Lower lobe of right lung (tissue), 2 donors: ENCODE data around the gene PTPRN2. TPM values are rescaled to one million over a fixed set of nuclear protein-coding genes. Genes with fewer than 3 reads are reported as not detected.
A peak's percentile ranks its signal among the peaks of the same experiment; 100 is the strongest.
"Not testable (repeated sequence)": the region's sequence is repeated elsewhere in the genome, so short reads cannot be mapped to it uniquely, and the experiment has no call there.

Experiments used
- ATAC-seq, 2 donors: fragments of 200-7000 bp; cut with Tn5 transposase; one replicate each; pipeline ENCODE4 v1.9.1; 2020 to 2022; ENCODE audit warnings: mild to moderate bottlenecking in 2 of 2, moderate library complexity in 2 of 2
- DNase-seq: peaks from one replicate; pipeline ENCODE4 v3.0.0-alpha.2; 2020
- H3K27ac ChIP-seq: fragments of 200-600 bp; one replicate; pipeline ENCODE4 v1.8.0; 2022
- H3K27me3 ChIP-seq: fragments of 200-600 bp; one replicate; pipeline ENCODE4 v1.8.0; 2022; ENCODE audit warnings: low read depth
- H3K36me3 ChIP-seq: fragments of 200-600 bp; one replicate; pipeline ENCODE4 v1.8.0; 2022; ENCODE audit warnings: mild to moderate bottlenecking
- H3K4me1 ChIP-seq: fragments of 200-600 bp; one replicate; pipeline ENCODE4 v1.8.0; 2022
- H3K4me3 ChIP-seq: fragments of 200-600 bp; one replicate; pipeline ENCODE4 v1.8.0; 2022; ENCODE audit warnings: mild to moderate bottlenecking
- H3K9me3 ChIP-seq: fragments of 200-600 bp; one replicate; pipeline ENCODE4 v1.8.0; 2022
- intact Hi-C: fragments of 100-400 bp; cut with DNase I; formaldehyde crosslinking; loops from one replicate; pipeline ENCODE4 v1.11.0; 2022
- total RNA-seq: library from RNA; stranded (reverse); fragmentation: NEBNext Ultra II Directional; extraction: Animal tissue kit (Norgen Biotek cat#: 25700); gene quantifications from one replicate; pipeline ENCODE4 v1.2.1, GENCODE V29; 2021
- TF ChIP-seq, protein P1 (sequence below): fragments of 200-600 bp; IDR thresholded peaks from one replicate; pipeline ENCODE4 v1.8.0; 2022; ENCODE audit warnings: antibody characterized with exemption, mild to moderate bottlenecking
- donor health status: DM: no; HTN: yes; CAD: no; lungs with severe emphysema.

Gene PTPRN2
- total RNA-seq, 1 donor from 2014 or later = 6.8 TPM

DNA sequence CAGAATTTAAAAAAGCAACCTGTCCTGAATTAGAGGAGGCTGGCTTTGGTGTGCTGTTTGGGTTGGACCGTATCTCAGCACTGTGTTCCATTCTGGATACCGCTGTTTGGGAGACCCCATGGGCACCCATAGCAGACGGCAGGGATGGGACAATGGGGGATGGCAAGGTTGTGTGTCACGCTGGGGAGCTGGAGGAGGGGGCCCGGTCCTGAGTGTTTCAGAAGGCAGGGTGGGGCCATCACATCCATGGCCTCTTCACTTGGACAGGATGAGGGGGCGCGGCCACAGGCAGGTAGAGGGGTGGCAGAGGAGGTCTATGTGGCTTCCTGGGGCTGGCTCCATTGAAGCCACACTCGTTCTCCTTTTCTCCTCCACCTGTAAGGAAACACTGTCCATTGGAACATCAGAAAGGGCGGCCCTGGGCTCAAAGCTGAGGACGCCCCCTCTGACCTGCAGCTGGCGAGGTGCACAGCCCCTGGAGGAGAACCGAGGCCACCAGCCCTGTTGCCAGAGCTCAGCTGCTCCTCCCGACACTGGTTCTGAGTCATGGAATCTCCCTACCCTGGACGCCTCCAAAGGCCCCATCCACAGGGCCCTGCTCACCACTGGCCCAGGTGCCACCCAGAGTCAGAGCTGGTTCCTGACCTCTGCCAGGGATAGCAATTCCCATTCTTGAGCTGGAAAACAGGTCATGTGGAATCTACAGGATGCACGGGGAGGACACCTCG, 663.6 kb downstream of the PTPRN2 start:
- DNase-seq = no peak
- no peak for ATAC-seq
- Histone ChIP-seq H3K27me3 (no peaks in the 10 kb centered on the region), H3K36me3 (no peaks in the 10 kb centered on the region), H3K9me3 (no peaks in the 10 kb centered on the region), H3K27ac (no peak overlapping the region), H3K4me1 (no peaks in the 10 kb centered on the region), H3K4me3 (no peak overlapping the region)
- intact Hi-C loops = no loop called here
- TF ChIP-seq, protein P1, sequence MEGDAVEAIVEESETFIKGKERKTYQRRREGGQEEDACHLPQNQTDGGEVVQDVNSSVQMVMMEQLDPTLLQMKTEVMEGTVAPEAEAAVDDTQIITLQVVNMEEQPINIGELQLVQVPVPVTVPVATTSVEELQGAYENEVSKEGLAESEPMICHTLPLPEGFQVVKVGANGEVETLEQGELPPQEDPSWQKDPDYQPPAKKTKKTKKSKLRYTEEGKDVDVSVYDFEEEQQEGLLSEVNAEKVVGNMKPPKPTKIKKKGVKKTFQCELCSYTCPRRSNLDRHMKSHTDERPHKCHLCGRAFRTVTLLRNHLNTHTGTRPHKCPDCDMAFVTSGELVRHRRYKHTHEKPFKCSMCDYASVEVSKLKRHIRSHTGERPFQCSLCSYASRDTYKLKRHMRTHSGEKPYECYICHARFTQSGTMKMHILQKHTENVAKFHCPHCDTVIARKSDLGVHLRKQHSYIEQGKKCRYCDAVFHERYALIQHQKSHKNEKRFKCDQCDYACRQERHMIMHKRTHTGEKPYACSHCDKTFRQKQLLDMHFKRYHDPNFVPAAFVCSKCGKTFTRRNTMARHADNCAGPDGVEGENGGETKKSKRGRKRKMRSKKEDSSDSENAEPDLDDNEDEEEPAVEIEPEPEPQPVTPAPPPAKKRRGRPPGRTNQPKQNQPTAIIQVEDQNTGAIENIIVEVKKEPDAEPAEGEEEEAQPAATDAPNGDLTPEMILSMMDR = no peak

- no peaks in the 10 kb centered on the region for H3K36me3 ChIP-seq
Observed at GRCh38 chr7:157922576-157922975, 665.0 kb downstream of the PTPRN2 start.

GRCh38 chr7:157918326-157919080, 669.1 kb downstream of the PTPRN2 start:
- ATAC-seq = no peak
- DNase-seq = no peak

More at GRCh38 chr7:157922576-157922975, 665.0 kb downstream of the PTPRN2 start:
- Histone ChIP-seq H3K27me3 (no peaks in the 10 kb centered on the region), H3K4me3 (no peak overlapping the region), H3K4me1 (no peaks in the 10 kb centered on the region), H3K9me3 (no peaks in the 10 kb centered on the region), H3K27ac (no peak overlapping the region)
- intact Hi-C loops = no loop called here
- TF ChIP-seq, protein P1 = no peak
- ATAC-seq (no peak), DNase-seq (no peak)

DNA sequence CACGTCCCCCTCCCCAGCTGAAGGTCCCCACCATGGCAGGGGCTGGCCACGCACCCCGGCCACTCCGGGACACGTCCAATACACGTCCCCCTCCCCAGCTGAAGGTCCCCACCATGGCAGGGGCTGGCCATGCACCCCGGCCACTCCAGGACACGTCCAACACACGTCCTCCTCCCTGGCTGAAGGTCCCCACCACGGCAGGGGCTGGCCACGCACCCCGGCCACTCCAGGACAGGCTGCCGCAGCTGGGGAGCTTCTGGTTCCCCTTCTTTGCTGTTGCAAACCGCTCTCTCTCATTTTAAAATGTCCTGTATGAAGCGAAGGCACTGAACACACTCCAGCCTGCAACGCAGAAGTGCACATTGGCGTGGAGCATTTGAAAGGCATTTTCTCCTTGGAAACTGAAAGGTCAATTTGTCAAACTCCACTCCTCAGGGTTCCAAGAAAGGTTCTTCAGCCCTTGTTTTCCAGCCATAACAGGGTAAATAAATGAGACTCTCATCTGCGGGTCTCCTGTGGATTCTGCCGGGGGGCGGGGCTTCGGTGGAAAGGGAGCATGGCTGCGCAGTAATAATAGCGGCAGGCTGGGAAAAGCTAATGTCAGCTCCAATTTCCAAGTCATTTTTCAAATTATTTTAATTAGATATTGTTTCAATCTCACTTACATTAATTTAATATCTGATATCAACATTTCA, 670.5 kb downstream of the PTPRN2 start:
- intact Hi-C loops = no loop called here
- DNase-seq (no peak), ATAC-seq (no peak)
- no peaks in the 10 kb centered on the region for H3K36me3 ChIP-seq
- no peak overlapping the region for H3K4me3 ChIP-seq
- H3K4me1 ChIP-seq = no peaks in the 10 kb centered on the region
- TF ChIP-seq, protein P1 = no peak
- no peak overlapping the region for H3K27ac ChIP-seq
- no peaks in the 10 kb centered on the region for H3K27me3 ChIP-seq
- peaks cover 10% of the 10 kb centered on the region for H3K9me3 ChIP-seq

More at GRCh38 chr7:157918326-157919080, 669.1 kb downstream of the PTPRN2 start:
- TF ChIP-seq, protein P1 = no peak
- H3K27ac ChIP-seq = no peak overlapping the region
- no peak overlapping the region for H3K4me3 ChIP-seq
- H3K36me3 ChIP-seq = no peaks in the 10 kb centered on the region
- no peaks in the 10 kb centered on the region for H3K27me3 ChIP-seq
- H3K4me1 ChIP-seq = no peaks in the 10 kb centered on the region
- H3K9me3 ChIP-seq = peaks cover 10% of the 10 kb centered on the region
- intact Hi-C loops = no loop called here

GRCh38 chr7:157910446-157910845, 677.2 kb downstream of the PTPRN2 start:
- Histone ChIP-seq H3K4me1 (no peaks in the 10 kb centered on the region), H3K4me3 (no peak overlapping the region), H3K9me3 (peaks cover 10% of the 10 kb centered on the region), H3K27ac (no peak overlapping the region), H3K27me3 (no peaks in the 10 kb centered on the region), H3K36me3 (no peaks in the 10 kb centered on the region)
- no peak for ATAC-seq
- DNase-seq = peak; percentile 22
- TF ChIP-seq, protein P1 = no peak
- intact Hi-C loops = no loop called here

DNA sequence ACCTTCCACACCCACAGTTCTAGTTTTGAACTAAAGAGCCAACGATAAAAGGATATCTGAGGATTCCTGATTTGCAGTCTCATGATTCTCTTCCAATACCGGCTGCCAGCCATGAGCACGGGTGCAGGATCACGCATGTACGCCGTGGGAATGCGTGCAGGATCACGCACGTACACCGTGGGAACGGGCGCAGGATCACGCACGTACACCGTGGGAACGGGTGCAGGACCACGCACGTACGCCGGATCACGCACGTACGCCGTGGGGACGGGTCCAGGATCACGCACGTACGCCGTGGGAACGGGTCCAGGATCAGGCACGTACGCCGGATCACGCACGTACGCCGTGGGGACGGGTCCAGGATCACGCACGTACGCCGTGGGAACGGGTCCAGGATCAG, 677.6 kb downstream of the PTPRN2 start:
- H3K4me3 ChIP-seq, intact Hi-C loops, ATAC-seq, H3K27ac ChIP-seq, H3K9me3 ChIP-seq, H3K36me3 ChIP-seq, H3K27me3 ChIP-seq, H3K4me1 ChIP-seq: not testable (repeated sequence)
- peak; percentile 29 for DNase-seq
